ENCODE data around the gene BICRAL.

DNA sequence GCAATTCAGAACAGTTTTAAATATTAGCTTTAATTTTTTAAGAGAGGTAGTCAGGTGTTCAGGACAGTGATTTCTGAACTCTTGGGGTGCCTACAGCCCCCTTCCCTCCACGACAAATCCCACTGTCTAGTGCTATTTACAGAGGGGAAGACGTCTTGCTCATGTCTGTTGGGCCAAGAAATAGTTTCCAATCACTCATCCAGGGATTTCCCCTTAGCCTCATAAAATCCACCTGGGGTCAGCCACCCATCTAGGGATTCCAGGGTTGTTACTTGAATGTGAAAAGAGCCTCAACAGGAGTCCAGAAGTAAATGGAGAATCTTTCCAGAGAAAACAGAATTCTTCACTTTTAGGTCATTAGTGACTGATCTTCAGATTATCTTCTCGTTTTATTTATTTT, 37.0 kb downstream of the BICRAL start:
- TF ChIP-seq POLR2AphosphoS5 (IDR thresholded peaks at IDR 0.05; ENCODE audit: borderline replicate concordance, low read depth, low read length), result no peak
- TF ChIP-seq EZH2 (IDR thresholded peaks at IDR 0.05), result no peak

Measured in SK-N-MC (cell line).